Skeletal muscle cell (primary cell): ENCODE measurements around the gene SYCP2L.
"Not testable (repeated sequence)": the region's sequence is repeated elsewhere in the genome, so short reads cannot be mapped to it uniquely, and the experiment has no call there.

Experiments used
- DNase-seq: peaks from one replicate; pipeline ENCODE4 v3.0.0-alpha.2; 2010; ENCODE audit warnings: low read depth
- H3K4me3 ChIP-seq: 2 replicates; pipeline ENCODE4 v1.5.1; 2011; ENCODE audit warnings: low read depth, mild to moderate bottlenecking, control low read depth, low read length, moderate library complexity

SYCP2L gene

DNA sequence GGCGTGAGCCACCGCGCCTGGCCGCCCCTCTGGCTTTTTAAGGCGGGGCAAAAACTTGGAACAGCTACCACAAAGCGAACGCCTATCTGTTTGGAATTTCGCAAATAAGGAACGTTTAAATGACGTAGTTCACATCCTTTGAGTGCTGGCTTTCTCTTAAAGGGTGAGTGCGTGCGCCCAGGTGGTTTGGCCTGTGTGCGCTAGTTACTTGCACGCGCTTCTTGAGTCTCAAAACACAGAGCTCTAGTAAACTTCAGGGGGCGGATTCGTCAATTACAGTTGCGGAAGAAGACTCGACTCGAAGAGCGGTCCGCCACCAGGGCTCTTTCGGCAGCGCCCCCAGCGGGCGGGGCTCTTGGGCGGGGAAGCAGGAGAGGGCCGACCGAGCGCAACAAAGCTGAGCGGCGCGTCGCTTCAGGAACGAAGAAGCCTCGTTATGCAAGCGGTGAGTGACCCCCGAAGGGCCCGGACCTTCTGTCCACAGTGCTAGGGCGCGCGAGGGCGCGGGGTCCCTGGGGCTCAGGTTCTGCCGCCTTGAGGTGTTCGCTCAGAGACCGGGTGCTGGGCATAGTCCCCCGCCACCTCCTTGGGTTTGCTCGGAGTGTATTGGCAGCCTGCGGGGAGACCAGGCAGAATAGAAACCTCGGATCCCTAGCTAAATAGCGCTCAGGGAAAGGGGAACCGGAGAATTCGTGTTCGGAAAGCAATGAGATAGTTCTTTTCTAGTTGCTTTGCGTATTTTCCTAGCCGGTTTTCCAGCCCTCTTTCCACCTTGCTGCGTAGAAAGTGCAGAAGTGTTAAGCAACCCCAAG is at the start of gene SYCP2L:
Gene SYCP2L, plus strand, starts transcription at position 362 of the 812 bp plus-strand sequence. Its CDS starts 75 bp downstream, at position 437.
- DNase-seq = peak; percentile 20
- peak within 1 kb of the TSS; percentile 42 for H3K4me3 ChIP-seq

DNA sequence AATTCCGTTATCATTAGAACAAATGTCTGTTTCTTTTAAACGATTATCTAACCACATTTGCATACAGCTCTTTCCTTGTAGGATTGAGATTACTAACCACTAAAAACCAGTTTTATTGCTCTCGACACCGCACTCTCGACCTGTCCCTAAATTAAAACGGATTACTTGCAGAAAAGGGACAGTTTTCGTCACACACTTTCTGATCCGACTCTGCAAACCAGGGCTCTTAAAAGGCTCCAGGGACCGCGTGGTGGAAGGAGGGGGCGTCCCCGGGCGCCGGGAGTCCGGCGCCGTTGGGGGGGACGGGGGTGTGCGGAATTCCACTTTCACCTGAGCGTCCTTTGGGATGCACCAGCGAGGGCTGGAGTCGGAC is 49.2 kb upstream of the SYCP2L start:
- peak overlapping the region; percentile 73 for H3K4me3 ChIP-seq
- DNase-seq = no peak

DNA sequence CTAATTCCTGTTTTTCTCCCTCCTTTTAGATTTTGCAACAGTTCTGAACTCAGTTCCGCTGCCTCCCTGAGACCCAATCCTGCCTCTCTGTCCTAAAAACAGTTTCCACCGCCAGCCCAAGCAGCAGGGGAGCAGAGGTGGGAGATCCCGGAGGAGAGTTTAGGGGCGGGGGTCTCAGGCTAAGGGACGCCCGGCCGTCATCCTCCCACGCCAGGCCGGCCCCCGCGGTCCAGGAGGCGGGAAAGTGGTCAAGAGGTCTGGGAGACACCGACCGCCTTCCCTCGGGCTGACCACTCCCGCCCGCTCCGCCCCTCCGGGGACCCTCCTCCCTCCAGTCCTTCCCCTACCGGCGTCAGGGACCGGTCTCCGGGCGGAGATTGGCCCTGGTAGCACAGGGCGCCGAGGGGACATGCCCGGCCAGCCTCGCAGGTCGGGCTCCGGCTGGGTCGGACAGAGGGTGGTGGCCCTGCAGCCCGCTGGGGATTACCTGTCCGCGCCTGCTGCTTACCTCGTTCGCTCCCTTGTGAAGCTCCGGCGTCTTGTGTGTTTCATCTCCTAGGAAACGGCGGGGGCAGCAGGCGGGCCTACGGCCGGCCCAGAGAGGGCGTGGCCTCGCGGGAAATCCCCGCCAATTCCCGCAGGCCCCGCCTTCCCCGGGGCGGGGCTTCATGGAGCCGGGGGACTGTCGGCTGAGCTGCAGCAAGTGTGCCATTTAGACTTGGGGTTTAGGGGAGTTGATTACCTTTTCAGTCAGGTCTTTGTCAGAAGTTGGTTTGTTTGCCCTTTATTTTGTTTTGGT is 48.7 kb upstream of the SYCP2L start, which contains the start of gene MAK:
Gene MAK, minus strand, starts transcription at position 545 of the 799 bp plus-strand sequence. CDS start 7,891 bp downstream, outside the sequence.
- peak; percentile 22 for DNase-seq
- H3K4me3 ChIP-seq = peak within 1 kb of the TSS; percentile 73

DNA sequence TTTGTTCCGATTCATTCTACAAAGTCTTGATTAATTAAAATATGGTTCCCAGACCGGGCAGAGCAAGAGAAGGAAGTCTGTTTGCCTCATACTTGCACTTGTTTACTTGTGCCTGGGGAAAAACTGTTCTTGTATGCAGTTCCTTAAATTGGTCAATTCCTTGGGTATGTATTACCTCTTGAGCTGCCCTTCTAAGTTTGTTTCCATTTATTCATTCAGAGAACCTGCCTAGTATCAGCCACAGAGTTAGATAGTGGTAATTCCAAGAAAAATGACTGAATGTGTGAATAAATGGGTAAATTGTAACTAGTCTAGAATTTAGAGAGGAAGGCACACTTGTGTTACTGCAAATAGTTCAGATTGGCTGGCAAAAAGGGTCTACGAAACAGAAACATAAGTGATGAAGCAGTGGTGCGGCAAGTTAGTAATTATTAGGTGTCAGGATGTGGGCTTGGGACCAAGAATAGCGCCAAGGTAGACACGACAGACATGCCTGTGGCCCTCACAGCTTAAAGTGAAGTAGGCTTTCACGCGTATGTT is 48.0 kb upstream of the SYCP2L start:
- DNase-seq = no peak
- H3K4me3 ChIP-seq = peak overlapping the region; percentile 73

DNA sequence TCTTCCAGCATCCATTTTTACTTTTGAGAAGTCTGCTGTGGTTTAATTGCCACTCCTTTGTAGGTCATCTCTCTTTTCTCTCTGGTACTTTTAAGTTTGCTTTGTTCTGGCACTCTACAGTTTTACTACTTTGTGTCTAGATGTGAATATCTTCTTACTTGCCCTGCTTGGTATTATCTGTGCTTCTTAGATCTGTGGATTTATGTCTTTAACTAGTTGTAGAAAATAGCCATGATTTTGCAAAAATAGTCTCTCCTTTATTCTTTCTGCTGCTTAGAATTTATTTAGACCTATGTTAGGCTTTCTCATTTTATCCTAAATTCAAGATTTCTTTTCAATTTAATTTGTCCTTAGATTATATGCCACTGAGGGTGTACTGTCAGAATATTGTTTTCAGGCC is 43.3 kb upstream of the SYCP2L start:
- H3K4me3 ChIP-seq = no peak overlapping the region
- no peak for DNase-seq

DNA sequence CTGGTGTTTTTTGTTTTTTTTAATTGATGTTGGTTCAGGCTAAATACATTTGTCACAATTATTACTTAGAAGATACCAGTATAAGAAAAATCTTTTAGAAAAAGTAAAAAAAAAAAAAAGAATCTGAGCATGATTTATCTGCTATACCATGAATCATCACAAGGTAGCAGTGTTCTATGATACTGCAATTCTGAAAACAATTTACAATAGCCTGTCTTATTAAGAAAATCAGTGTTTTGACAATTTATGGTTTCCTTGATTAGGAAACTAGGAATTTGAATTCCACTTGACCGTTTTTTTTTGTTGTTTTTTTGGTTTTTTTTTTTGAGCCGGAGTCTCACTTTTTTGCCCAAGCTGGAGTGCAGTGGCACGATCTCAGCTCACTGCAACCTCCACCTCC is 39.2 kb upstream of the SYCP2L start:
- H3K4me3 ChIP-seq = no peak overlapping the region
- DNase-seq = no peak

DNA sequence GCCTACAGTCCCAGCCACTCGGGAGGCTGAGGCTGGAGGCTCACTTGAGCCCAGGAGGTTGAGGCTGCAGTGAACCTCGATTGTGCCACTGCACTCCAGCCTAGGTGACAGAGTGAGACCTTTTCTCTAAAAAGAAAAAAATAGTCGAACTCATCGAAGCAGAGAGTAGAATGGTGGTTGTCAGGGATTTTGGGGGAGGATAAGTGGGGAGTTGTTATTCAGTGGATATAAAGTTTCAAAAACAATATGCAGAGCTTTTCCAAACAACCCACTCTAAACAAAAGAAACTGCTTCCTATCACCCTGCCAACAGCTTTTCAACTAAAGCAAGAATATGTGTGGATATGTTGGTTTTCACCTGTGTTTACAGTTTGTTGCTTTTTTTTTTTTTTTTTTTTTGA is 37.0 kb upstream of the SYCP2L start:
- no peak overlapping the region for H3K4me3 ChIP-seq
- no peak for DNase-seq

DNA sequence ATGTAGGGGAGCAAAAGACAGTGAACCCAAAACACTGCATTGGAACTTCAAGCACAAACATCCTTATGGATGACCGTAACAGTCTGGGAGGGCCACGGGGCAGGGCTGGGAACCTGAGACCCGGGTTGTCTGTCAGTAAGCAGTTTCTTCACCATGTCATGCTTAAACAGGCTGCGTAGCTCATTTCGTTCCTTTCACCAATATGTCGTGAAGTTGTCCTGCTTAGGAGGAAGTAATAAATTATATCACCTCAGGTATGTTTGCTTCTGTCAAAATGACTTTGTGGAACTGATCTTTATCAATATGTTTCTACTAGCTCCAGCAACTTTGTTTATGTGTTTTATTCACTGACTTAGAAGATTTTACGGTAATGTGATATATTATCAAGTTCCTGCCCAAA is 36.1 kb upstream of the SYCP2L start:
- H3K4me3 ChIP-seq = no peak overlapping the region
- no peak for DNase-seq

DNA sequence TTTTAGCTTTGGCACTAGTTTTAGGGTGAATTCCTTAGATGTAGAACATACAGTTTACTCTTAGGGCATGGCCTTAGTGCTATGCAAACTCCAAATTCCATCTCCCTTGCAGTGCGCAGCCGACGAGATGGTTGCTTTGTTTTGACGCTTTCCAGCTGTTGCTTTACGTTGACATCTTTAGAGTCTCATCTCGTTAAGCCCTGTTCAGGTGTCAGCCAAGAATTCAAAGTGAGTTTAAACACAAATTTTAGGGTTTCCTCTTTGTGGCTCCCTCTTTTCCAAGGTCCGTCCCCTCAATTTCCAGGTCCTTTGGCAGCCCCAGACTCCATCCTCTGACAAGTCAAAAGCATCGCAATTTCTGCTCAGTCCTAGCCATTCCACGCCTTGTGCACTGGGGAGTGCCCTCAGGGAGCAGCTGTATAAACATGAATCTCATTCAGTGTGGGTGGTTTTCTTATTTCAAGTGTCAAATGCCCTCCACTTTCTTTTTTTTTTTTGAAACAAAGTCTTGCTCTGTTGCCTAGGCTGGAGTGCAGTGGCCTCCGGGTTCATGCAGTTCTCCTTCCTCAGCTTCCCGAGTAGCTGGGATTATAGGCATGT is 34.4 kb upstream of the SYCP2L start:
- H3K4me3 ChIP-seq = no peak overlapping the region
- DNase-seq = no peak

DNA sequence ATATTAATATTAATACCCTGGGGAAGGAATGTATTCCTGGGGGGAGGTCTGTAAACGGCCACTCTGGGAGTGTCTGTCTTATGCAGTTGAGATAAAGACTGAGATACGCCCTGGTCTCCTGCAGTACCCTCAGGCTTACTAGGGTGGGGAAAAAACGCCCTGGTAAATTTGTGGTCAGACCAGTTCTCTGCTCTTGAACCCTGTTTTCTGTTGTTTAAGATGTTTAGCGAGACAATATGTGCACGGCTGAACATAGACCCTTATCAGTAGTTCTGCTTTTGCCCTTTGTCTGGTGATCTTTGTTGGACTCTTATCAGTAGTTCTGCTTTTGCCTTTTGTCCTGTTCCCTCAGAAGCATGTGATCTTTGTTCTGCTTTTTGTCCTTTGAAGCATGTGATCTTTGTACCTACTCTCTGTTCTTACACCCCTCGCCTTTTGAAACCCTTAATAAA is 33.0 kb upstream of the SYCP2L start:
- H3K4me3 ChIP-seq, DNase-seq: not testable (repeated sequence)

DNA sequence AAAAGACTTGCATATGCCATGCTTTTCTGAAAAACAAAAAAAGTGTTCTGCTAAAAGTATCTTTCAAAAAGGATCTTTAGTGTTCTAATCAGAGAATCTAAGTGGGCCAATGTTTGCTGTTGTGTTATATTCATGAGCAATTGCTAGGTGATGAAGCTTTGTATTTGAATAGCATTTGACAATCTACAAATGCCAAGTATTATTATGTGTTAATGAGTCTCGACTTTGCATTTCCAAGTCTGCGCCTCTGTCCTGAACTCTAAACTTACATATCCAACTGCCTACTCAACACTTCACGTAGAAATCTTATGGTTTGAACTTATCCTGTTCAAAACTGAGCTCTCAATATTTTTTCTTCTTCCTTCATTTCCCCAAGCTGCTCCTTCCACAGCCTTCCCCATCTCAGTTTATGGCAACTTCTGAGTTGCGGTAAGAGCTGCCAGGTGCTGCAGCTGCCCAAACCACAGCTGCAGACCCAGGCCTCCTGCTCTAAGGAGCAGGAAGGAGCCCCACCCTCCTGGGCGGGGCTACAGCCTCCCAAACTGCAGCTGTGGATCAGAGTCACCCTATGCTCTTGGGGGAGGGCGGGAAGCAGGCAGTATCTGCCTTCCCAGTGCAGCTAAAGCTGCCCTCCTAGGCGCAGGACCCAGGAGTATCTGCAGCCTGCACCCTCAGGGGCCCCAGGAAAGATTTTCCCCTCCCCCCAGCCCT is 31.8 kb upstream of the SYCP2L start:
- H3K4me3 ChIP-seq = no peak overlapping the region
- no peak for DNase-seq

DNA sequence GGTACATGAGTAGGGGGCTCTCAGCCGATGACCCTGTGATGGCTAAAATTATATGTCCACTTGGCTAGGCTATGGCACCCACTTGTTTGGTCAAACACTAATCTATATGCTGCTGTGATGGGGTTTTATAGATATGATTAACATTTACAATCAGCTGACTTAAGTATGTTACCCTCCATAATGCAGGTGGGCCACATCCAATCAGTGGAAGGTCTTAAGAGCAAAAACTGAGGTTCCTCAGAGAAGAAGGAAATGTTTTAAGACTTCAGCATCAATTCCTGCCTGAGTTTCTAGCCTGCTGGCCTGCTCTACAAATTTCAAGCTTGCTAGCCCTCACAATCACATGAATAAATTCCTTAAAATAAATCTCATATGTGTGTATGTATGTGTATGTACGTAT is 29.6 kb upstream of the SYCP2L start:
- H3K4me3 ChIP-seq = no peak overlapping the region
- no peak for DNase-seq

DNA sequence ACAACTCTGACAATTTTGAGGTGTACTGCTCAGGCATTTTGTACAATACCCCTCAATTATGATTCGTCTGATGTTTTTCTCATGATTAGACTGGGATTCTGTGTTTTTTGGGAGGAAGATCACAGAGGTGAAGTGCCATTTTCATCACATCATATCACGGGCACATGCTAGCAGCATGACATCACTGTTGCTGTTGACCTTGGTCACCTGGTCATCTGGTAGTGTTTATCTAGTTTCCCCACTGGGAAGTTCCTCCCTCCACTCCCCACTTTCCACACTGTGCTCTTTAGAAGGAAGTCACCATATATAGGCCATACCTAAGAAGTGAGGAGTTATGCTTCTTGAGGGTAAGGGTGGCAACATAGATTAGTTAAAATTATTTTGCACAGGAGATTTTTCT is 25.8 kb upstream of the SYCP2L start:
- no peak overlapping the region for H3K4me3 ChIP-seq
- no peak for DNase-seq

DNA sequence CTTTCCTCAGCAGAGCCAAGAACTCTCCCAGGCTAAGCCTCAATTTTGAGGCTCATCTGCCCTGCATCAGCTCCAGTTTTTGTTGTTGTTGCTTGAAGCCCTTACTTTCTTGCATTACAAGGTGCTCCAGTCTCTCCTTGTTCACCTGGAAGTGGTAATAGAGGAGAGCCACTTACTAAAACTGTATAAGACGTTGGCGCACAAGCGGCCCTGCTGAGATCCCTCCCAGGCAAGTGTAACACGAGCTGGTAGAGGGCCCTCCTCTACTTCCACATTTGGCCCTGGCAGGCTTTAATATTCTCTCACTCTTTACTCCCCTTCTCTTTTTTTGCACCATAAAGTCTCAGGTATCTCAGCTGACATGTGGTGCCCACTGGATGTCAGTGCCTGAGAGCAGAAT is 24.5 kb upstream of the SYCP2L start:
- no peak overlapping the region for H3K4me3 ChIP-seq
- DNase-seq = no peak

DNA sequence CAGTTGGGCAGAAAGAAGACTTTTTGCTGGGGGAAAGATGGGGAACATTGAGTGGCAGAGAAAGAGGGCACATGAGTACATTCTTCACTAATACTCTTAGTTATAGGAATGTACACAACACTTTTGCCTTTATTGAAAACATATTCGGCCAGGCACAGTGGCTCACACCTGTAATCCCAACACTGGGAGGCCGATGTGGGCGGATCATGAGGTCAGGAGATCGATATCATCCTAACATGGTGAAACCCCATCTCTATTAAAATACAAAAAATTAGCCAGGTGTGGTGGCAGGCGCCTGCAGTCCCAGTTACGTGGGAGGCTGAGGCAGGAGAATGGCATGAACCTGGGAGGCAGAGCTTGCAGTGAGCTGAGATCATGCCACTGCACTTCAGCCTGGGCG is 23.8 kb upstream of the SYCP2L start:
- not testable (repeated sequence) for DNase-seq, H3K4me3 ChIP-seq

DNA sequence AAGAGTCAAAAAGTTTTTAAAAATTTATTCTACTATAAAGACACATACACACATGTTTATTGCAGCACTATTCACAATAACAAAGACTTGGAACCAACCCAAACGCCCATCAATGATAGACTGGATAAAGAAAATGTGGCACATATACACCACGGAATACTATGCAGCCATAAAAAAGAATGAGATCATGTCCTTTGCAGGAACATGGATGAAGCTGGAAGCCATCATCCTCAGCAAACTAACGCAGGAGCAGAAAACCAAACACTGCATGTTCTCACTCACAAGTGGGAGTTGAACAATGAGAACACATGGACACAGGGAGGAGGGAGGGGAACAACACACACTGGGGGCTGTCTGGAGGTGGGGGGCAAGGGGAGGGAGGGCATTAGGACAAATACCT is 20.1 kb upstream of the SYCP2L start:
- not testable (repeated sequence) for DNase-seq, H3K4me3 ChIP-seq

DNA sequence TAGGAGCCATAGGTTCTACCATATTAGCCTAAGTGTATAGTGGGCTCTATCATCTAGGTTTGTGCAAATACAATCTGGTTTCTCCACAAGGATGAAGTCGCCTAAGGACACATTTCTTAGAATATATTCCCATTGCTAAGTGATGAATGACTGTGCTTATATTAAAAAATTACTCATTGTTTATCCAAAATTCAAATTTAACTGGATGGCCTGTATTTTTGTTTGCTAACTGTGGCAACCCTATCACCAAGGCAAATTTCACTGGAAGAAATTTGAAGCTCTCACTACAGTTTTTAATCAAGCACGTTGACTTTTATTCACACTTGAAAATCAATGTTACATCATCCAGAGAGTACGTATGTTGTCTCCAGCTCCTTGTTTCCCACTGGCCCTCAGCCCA is 18.9 kb upstream of the SYCP2L start:
- H3K4me3 ChIP-seq = no peak overlapping the region
- DNase-seq = no peak

DNA sequence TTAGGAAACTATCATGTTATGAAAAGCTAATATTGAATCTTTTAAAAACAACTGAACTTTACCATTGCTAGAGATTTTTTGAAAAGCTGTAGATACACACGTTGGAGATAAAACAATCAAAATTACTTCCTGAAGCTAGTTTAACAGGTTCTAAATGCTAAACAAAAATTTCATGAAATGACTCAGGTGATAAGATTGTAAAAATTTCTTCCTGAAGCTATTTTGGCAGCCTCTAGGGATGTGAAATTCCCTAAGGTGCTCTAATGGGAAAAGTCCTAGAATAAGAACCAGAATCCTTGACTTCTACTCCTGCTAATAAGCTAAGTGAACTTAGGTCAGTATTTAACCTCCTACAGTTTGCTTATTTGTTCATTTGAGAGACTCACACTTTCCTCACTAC is 13.5 kb upstream of the SYCP2L start:
- no peak overlapping the region for H3K4me3 ChIP-seq
- DNase-seq = no peak

DNA sequence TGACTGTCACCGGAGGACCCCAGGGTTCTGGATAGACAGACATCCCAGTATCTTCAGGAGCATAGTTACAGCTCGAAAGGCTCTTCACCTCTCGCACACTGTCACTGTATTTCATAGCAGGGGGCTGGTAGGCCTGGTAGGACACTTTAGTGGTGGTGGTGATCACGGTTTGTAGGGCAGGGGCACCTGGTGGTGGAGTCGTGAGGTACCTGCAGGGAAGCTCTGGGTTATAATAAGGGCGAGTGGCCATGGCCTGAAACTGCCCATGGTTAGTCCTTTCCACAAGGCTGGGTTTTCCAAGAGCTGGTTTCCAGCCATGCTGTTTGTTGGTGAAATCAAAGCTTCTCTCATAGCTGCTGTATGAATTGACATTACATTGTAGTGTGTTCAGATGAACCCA is 12.6 kb upstream of the SYCP2L start:
- no peak for DNase-seq

More for the DNA sequence above, 12.6 kb upstream of the SYCP2L start:
- no peak overlapping the region for H3K4me3 ChIP-seq
